CD4-positive, alpha-beta T cell treated with Interleukin-1 beta for 1 hour (primary cell): Measurements from ENCODE around the gene EXD3.
"Not testable (repeated sequence)": the region's sequence is repeated elsewhere in the genome, so short reads cannot be mapped to it uniquely, and the experiment has no call there.

Source experiments
- DNase-seq, 2 donors: peaks; one replicate each; pipeline ENCODE4 v3.0.0-alpha.2; 2020 to 2022

The EXD3 gene

DNA sequence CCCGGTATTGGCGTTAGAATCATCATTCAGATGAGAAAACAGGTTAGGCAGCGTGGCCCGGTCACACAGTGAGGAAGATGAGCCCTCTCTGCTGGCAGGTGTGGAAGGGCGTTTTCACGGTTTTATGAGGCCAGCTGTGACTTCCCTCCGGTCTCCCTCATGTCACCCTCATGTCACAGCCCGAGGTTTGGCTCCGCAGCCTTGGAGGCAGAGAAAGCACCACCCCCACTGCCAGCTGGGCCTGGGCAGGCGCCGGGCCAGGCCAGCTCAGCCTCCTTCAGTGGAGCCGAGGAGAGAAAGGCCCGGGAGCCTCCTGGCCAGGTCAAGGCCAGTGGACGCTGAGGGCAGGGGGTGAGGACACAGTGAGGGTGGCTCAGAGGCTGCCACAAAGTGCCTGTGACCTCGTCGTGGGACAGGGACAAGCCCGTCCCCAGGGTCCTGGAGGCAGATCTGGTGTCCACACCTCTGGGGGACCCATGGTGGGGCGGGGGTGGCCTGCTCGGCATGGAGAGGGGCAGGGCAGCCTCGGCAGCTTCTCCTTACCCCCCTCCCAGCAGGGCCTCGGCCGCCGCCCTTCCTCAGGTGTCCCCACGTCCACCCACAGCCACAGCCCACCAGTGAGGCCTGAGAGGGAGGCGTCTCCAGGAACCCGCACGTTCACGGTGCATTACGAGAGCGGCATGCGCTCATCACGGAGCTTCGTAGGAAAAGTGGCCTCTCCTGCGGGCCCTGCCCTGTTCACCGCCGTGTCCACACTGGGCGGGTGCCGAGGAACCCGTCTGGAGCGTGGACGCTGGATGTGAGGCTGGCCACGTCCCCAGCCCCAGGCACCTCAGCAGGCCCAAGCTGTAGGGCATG, 32.2 kb downstream of the EXD3 start:
- no peak for DNase-seq

DNA sequence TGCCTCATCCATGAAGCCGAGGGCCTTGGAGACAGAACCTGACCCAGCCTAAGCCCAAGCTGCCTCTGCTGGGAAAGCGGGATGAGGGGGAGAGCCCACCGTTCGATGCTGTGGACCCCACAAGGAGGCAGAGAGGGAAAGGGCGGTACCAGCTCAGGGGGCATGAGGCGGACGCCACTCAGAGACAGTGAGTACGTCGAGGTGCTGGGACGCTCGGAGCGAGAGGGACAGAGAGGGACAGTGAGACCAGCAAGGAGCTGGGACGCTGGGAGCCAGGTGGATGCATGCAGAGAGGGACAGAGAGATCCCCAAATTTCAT, 33.6 kb downstream of the EXD3 start:
- DNase-seq, result no peak

DNA sequence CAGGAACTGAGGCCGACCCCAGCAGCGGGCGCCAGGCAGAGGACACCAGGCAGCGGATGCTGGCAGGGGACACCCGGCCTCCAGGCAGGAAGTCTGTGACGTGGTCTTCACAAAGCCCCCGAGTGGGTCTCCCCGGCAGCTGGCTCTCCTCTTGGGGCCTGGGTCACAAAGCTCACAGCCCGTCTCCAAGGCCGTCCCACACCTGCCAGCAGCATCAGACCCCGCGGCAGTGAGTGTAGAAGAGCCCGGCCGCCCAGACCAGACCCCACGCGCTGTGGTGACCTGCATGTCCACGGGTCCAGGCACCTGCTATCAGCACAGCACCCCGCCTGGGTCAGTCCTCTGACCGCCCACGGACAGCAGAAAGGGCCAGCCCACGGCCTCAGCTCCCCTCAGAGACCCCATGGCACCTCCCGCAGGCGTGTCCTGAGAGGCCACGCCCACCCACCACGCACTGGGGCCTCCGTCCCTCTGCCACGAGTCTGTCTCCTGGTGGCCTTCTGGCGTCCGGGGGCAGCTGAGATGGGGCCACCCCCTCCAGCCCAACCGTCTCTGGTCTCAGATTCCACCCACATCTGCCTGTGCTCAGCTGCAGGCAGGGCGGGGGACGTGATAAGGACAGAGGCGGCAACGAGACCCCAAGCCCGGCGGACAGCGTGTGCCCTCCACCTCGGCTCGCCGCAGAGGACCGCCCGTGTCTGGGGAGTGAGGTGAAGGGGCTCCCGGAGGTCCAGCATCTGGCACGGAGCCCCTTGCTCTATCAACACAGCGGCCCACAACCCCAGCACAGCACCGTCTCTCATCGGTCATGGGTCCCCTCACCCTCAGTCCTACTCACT, 34.2 kb downstream of the EXD3 start:
- no peak for DNase-seq

DNA sequence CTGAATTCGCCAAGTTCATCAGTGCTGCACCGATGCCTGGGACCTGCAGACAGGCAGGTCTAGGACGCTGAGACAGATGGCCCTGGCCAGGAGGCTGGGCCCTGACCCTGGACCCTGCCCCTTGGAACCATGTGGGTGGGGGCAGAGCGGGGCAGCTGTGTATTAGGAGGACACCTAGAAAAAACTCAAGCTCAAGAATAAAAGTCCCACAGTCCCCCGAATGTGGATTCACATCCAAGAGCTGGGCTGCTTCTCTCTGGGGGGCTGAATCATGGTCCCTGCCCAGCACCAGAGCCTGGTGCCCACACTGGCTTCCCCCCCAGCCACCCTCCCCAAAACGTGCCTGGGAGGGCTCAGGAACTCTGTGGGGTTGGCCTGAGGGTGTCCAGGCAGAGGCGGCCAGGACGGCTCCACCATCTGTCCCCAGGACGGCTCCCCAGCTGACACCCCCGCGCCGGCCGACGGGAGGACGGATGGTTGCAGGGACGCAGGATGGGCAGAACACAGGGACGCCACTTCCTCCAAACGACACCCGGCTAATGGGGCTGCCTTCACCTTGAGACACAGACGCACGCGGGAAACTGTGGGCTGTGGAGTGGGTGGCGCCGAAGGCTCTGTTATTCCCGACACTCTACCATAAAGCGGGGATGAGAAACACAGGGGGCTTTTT, 34.9 kb downstream of the EXD3 start:
- no peak for DNase-seq

DNA sequence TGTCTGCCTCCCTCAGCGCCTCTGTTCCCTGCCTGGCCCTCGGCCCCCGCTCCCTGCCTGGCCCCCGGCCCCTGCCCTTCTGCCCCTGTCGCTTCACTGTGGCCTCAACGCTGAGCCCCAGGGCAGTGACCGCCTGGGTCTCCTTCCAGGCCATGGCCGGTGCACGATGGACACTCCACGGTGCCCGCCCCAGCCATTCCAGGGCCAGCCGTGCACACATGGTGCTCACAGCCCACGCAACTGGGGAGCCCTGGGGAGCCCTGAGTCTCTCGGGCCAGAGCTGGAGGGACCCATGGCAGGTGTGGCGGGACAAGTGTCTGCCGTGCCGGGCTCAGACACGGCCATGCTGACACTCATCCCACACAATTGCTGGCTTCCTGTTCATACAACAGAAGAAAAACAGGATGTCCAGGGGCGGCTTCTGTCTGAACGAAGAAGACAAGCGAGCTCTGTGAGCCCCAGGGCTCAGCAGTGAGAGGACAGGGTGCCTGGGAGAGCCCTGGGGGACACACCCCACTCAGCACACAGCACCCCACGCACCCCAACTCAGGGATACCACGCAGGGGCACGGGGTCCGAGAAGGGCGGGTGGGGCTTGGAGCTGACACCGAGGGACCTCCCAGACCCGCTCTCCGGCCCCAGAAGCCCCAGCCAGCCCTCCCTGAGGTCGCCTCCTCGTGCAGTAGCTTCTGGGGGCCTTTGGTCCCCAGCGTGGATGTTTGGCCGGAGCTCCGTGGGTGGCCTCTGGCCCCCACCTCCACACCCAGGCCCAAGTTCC, 35.7 kb downstream of the EXD3 start:
- peak; percentile 21 to 55 for DNase-seq

DNA sequence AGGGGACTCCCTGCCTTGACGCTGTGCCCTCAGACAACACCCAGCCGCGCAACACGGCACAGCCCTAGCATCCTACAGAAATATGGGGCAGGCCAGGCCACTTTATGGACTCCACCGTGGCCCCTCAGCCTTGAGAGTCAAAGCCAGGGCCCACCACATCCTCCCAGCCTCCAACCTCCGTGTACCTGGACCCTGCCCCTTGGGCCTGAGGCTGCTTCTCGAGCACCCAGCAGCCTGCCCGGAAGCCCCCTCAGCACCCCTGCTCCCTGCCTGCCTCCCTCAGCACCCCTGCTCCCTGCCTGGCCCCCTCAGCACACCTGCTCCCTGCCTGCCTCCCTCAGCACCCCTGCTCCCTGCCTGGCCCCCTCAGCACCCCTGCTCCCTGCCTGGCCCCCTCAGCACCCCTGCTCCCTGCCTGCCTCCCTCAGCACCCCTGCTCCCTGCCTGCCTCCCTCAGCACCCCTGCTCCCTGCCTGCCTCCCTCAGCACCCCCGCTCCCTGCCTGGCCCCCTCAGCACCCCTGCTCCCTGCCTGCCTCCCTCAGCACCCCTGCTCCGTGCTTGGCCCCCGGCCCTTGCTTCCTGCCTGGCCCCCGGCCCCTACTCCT, 36.4 kb downstream of the EXD3 start:
- DNase-seq, result not testable (repeated sequence)

DNA sequence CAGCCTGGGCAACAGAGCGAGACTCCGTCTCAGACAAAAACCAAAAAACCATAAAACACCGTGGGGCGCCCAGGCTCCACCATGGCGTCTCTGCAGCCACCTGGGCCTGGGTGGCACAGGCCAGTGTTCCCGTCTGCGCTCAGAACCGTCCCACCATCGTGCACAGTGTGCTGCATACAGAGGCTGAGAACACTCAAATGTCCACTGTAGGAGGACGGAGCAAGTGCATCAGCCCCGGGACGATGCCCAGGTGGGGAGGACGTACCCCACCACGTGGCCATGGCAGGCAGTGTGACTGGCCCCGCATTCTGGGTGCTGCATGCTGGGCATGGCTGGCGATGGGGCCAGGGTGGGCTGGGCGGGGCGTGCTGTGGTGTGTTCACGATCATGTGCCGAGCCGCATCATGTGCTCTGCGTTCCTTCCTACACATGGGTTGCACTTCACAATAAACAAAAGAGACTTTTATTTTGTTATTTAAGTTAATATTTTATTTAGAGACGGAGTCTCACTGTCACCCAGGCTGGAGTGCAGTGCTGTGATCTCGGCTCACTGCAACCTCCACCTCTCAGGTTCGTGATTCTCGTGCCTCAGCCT, 37.8 kb downstream of the EXD3 start:
- DNase-seq, result no peak

DNA sequence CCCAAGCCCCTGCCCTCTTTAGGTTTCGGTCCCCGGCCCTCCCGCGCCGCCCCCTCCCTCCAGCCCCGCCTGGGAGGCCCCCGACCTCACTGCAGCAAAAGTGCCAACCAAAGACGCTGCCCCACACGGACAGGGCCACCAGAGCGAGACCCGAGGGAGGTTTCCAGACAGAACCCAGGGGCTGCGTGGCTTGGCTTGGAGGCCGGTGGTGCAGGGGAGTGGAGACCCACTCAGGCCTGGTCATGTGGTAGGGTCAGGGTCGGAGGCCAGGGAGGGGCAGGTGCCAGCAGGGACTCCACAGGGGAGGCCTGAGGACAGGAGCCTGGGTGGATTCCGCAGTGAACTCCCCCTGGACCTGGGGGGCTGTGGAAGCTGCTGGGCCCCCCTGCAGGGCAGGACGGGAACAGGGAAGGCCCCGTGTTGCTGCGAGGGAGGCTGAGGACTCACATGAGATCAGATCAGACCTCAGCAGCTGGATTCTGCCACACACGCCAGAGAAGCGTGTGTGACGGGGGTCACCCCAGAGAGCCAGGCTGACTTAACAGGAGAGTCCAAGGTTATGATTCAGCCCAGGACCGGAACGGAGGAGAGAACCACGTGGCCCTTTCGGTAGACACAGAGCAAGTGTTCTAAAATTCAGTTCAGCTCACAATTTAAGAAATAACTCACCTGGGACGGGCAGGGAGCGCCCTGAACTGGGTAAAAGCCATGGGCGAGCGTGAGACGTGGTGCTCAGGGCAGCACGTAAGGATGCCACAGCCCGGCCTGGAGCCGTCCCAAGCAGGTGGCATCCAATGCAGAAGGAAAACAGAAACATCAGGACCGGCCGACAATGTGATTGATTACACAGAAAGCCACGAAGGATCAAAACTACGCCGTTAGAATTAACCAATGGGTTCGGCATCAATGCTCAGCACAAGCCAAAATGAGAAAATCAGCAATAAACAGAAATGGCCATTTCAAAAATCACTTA, 38.9 kb downstream of the EXD3 start:
- no peak for DNase-seq

DNA sequence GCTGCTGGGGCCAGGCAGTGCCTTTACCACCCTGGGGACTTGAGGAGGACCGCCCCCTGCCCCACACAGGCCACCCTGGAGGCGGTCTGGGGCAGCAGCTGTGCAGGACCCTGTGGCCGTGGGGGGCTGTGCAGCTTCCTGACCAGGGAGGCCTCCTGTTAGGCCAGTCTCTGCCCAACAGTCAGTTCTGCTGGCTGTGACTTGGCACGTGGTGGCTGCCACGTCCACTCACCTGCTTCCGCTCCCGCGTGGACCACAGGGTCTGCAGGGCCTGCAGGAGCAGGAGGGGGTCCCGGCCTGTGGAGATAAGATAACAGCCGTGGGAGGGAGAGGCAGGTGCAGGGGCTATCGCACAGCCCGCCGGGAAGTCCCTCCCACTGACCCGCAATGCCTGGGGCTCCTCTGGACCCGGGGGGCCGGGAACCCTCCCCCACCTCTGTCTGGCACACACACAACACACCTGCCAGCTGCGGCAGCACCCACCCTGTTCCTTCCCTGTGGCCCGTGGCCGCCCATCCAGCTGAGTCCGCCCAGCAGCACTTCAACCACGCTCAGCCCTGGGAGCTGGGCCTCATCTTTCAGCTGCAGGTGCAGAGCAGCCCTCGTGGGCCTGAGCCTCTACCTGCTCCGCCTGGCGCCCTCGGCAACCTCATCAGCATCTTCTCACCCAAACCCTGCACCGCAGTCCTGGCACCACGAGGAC, 39.7 kb downstream of the EXD3 start:
- no peak for DNase-seq

DNA sequence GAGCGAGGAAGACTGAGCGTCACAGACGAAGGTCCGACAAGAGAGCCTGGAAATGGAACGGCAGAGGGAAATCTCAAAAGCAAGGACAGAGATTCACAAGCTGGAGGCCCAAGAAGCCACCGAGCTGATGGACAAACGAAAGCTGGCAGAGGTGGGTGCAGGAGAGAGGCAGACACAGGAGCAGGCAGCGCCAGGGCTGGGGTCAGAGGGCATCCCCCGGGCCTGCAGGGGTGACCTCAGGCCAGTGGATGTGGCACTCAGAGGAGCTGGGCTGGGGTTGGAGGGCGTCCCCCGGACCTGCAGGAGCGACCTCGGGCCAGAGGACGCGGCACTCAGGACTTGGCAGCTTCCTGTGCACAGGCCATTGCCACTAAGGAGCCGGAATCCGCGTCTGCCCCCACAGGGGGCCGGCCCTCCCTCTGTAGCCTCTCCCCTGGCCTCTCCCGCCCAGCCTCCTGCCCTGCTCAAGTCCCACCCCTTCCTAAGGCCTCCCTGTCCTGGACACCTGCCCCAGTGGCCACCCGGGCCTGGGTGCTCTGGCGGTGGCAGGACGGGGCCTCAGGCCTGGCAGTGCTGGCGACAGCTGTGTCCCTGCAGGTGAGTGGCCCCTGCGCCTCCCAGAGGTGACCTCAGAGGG, 40.4 kb downstream of the EXD3 start:
- DNase-seq, result no peak

DNA sequence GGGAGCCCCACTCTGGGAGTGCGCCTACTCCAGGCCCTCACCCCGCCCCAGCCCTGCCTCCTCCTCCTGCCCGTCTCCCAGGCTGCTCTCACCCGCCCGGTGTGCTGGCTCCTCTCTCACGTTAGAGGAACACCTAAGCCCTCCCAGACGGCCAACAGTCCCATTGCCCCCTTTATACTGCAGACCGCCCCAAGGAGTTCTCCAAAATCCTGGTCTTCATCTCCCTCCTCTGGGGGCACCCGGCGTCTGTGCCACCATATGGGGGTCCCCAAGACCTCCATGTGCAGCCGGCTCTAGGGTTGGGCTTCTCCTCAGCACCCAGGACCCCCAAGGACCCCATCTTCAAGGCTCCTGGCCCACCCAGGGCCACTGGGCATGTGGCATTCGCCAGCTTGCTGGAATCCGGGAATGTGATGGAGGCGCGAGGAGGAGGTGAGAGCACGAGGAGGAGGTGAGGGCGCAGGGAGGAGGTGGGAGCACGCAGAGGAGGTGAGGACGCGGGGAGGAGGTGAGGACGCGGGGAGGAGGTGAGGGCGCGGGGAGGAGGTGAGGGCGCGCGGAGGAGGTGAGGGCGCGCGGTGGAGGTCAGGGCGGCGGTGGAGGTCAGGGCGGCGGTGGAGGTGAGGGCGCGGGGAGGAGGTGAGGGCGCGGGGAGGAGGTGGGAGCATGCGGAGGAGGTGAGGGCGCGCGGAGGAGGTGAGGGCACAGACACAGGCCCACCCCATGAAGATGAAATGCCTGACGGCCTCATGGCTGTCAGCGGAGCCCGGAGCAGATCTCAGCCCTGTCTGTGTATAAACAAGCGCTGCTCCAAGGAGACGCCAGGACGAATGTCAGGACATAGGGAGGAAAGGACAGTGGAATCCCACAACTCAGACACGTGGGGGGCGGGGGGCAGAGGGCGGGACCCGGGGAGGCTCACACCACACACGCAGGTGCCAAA, 41.2 kb downstream of the EXD3 start:
- no peak for DNase-seq

DNA sequence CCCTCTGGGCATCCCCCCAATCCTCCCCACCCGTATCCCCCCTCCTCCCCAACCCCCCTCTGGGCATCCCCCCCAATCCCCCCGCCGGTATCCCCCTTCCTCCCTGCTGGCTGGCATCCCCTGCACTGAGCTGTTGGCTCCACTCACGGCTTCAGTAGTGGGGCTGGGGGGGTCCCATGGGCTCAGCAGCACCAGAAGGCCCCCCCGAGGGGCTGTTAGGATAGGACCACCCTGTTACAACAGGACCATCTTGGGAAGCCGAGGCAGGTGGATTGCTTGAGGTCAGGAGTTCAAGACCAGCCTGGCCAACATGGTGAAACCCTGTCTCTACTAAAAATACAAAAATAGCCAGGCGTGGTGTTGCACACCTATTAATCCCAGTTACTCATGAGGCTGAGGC, 42.4 kb downstream of the EXD3 start:
- no peak for DNase-seq

DNA sequence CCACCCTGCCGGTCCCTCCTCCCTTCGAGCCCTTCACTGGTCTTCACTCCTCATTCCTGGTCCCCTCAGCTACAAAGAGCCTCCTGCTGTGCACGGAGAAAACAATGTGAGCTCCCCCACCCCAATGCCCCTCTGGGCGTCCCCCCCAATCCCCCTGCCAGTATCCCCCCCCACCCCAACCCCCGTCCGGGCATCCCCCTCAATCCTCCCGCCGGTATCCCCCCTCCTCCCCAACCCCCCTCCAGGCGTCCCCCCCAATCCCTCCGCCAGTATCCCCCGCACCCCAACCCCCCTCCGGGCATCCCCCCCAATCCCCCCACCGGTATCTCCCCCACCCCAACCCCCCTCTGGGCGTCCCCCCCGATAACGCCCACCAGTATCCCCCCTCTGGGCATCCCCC, 42.8 kb downstream of the EXD3 start:
- no peak for DNase-seq

DNA sequence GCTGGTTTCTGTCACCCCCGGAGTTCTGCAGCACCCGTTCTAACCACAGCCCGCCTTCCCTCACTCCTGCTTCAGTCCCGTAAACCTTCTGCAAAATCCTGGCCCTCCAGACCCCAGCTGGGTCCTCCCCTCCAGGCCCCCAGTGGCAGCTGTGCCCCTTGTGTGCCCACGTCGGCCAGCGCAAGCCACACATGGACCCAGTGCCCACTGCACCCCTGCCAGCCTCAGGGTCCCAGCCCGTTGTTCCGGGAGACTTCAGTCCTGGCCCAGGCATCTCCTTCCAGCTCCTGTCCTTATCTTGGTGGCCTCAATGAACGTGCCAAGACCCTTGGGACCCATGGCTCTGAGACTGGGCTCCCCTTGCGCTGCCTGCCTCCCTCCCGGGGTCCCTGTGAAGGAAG, 43.2 kb downstream of the EXD3 start:
- DNase-seq, result no peak

DNA sequence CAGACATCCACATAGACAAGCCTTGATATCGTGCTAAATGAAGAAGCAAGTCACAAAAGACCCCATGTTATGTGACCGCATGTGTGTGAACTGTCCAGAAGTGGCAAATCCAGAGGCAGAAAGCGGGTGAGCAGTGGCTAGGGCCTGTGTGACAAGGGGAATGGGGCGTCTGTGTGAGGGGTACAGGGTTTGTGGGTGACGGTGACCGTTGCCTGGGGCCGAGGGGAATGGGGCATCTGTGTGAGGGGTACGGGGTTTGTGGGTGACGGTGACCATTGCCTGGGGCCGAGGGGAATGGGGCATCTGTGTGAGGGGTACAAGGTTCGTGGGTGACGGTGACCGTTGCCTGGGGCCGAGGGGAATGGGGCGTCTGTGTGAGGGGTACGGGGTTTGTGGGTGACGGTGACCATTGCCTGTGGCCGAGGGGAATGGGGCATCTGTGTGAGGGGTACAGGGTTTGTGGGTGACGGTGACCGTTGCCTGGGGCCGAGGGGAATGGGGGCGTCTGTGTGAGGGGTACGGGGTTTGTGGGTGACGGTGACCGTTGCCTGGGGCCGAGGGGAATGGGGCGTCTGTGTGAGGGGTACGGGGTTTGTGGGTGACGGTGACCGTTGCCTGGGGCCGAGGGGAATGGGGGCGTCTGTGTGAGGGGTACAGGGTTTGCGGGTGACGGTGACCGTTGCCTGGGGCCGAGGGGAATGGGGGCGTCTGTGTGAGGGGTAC, 44.1 kb downstream of the EXD3 start:
- DNase-seq, result not testable (repeated sequence)

DNA sequence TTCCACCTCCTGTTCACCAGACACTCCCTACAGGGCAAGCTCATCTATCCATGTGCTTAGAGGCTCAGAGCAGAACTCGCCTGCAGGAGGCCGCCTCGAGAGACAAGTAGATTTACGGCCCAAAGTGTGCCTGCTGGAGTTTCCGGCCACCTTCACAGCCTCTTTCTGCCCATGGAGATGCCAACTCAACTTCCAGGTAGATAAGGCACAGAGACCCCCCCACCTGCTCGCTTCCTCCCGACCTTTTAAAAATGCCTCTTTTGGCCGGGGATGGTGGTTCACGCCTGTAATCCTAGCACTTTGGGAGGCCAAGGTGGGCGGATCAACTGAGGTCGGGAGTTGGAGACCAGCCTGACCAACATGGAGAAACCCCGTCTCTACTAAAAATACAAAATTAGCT, 46.6 kb downstream of the EXD3 start:
- no peak for DNase-seq

DNA sequence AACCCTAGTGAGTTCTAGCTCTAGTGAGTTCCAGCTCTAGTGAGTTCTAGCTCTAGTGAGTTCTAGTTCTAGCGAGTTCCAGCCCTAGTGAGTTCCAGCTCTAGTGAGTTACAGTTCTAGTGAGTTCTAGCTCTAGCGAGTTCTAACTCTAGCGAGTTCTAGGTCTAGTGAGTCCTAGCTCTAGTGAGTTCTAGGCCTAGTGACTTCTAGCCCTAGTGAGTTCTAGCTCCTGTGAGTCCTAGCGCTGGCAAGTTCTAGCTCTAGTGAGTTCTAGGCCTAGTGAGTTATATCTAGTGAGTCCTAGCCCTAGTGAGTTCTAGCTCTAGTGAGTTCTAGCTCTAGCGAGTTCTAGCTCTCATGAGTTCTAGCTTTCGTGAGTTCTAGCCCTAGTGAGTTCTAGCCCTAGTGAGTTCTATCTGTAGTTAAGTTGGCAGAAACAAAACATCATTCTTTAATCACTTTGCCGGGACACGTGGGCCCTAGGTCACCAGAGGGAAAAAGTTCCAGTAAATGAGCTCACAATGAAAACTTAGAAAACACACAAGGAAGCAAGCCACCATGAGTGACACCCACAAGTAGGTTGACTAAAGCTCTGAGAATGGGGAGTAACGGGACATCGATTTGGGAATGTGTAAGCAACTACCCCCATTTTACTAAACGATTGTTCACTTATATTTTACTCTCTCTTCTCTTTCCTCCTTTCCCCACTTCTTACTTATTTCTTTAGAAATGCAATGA, 47.5 kb downstream of the EXD3 start:
- no peak for DNase-seq
